ENCODE measurements around the gene MSMB. TPM values are rescaled to one million over a fixed set of nuclear protein-coding genes. Genes with fewer than 3 reads are reported as not detected.

MSMB gene
- total and polyA plus RNA-seq, 9 of the 15 experiments (the other 6 are each of a cell fraction or from before 2014, with no cell fraction given) = 0.21 to 0.60 TPM; not detected in 7

DNA sequence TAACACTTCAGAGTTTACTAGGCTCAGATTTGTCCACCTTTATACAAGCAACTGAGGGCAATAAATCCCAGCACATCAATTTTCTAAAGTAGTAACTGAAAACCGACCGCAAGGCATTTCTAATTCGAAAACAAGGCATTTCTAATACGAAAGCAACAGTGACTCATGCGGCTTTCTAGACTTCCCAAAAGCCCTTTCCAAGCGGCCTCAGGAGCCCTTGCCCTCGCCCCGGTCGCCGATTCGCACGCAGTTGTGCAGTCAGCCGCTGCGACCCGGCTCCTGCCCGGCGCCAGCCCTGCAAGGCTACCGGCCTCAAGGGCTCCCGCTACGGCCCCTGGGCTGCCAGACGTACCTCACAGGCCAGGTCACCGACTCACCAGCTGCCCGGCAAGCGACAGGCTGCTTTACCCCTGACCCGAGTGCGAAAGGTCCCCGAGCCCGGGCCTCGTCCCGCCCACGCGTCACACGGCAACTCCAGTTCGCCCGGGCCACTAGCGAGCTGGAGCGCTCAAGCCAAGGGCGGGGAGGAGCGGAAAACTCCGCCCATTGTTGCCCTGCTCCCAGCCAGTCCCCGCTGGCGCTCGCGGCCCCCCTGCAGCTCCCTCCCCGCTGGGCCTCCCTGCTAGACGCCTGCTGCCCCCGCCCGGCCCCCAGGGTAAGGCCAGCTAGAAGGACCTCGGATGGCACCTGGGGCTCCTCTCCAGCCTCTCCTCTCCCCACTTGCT, 22.9 kb downstream of the MSMB start (continued):
- TF ChIP-seq SIX5 (IDR thresholded peaks at IDR 0.05; ENCODE audit: borderline replicate concordance in 1 of 2, insufficient read depth in 1 of 2, low read depth in 1 of 2, low read length in 2 of 2) = no peak
- peak; percentile 48 for TF ChIP-seq TCF3 (CRISPR knock-in tag; IDR thresholded peaks at IDR 0.05)
- TF ChIP-seq RBBP5 (IDR thresholded peaks at IDR 0.05; ENCODE audit: borderline replicate concordance, insufficient read depth, low read length, poor library complexity, severe bottlenecking) = peak; percentile 94
- TF ChIP-seq ZBTB7A (IDR thresholded peaks at IDR 0.05; ENCODE audit: borderline replicate concordance, control insufficient read depth, low read depth, low read length) = peak; percentile 62; the same call in 1 of the 2 replicates
- 0 out of 2 replicates have a peak, but pooled peaks have one; percentile 7 for TF ChIP-seq RAD51 (IDR thresholded peaks at IDR 0.05; ENCODE audit: borderline replicate concordance, low read depth)
- no peak for TF ChIP-seq ZNF316 (IDR thresholded peaks at IDR 0.05)
- TF ChIP-seq TSC22D4 (tag; IDR thresholded peaks at IDR 0.05) = no peak
- TF ChIP-seq KDM1A (IDR thresholded peaks at IDR 0.05) = peak; percentile 91 to 96
- no peak for TF ChIP-seq HMG20A (CRISPR knock-in tag; conservative IDR thresholded peaks at IDR 0.05)
- TF ChIP-seq ZNF224 (CRISPR knock-in tag; IDR thresholded peaks at IDR 0.05) = no peak
- TF ChIP-seq SETDB1 (IDR thresholded peaks at IDR 0.05; ENCODE audit: low read length) = peak; percentile 63
- no peak for TF ChIP-seq ZC3H8 (IDR thresholded peaks at IDR 0.05)
- TF ChIP-seq TCF7 (IDR thresholded peaks at IDR 0.05; ENCODE audit: borderline replicate concordance) = no peak
- TF ChIP-seq, protein P1, sequence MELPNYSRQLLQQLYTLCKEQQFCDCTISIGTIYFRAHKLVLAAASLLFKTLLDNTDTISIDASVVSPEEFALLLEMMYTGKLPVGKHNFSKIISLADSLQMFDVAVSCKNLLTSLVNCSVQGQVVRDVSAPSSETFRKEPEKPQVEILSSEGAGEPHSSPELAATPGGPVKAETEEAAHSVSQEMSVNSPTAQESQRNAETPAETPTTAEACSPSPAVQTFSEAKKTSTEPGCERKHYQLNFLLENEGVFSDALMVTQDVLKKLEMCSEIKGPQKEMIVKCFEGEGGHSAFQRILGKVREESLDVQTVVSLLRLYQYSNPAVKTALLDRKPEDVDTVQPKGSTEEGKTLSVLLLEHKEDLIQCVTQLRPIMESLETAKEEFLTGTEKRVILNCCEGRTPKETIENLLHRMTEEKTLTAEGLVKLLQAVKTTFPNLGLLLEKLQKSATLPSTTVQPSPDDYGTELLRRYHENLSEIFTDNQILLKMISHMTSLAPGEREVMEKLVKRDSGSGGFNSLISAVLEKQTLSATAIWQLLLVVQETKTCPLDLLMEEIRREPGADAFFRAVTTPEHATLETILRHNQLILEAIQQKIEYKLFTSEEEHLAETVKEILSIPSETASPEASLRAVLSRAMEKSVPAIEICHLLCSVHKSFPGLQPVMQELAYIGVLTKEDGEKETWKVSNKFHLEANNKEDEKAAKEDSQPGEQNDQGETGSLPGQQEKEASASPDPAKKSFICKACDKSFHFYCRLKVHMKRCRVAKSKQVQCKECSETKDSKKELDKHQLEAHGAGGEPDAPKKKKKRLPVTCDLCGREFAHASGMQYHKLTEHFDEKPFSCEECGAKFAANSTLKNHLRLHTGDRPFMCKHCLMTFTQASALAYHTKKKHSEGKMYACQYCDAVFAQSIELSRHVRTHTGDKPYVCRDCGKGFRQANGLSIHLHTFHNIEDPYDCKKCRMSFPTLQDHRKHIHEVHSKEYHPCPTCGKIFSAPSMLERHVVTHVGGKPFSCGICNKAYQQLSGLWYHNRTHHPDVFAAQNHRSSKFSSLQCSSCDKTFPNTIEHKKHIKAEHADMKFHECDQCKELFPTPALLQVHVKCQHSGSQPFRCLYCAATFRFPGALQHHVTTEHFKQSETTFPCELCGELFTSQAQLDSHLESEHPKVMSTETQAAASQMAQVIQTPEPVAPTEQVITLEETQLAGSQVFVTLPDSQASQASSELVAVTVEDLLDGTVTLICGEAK (IDR thresholded peaks at IDR 0.05) = 0 out of 2 replicates have a peak, but pooled peaks have one; percentile 17
- TF ChIP-seq, protein P1 (CRISPR knock-in tag; IDR thresholded peaks at IDR 0.05) = no peak
- TF ChIP-seq ZNF184 (CRISPR knock-in tag; IDR thresholded peaks at IDR 0.05) = no peak
- TF ChIP-seq MXI1 (IDR thresholded peaks at IDR 0.05; ENCODE audit: low read depth, low read length) = peak; percentile 20; the same call in 1 of the 2 replicates
- TF ChIP-seq ZNF311 (CRISPR knock-in tag; IDR thresholded peaks at IDR 0.05) = no peak
